B cell (primary cell): ENCODE data around the gene SKIC8. TPM values are rescaled to one million over a fixed set of nuclear protein-coding genes. Genes with fewer than 3 reads are reported as not detected.

Experiments
- ATAC-seq: fragments of 200-7000 bp; cut with Tn5 transposase; one replicate; pipeline ENCODE4 v1.10.0; 2021; ENCODE audit warnings: low read depth, mild to moderate bottlenecking, moderate number of reproducible peaks, moderate library complexity
- CTCF ChIA-PET: fragments of 350-600 bp; sonication (Branson Sonifier 250); formaldehyde crosslinking; loops from one replicate; lab custom pipeline; 2021; ENCODE audit warnings: antibody characterized with exemption, inconsistent platforms; lab: Charles Lee
- POLR2A ChIA-PET: fragments of 350-600 bp; sonication (Branson Sonifier 250); formaldehyde crosslinking; loops from one replicate; lab custom pipeline; 2021; ENCODE audit warnings: antibody characterized with exemption; lab: Charles Lee
- DNase-seq: peaks from one replicate; pipeline ENCODE4 v3.0.0; 2013
- H2AFZ ChIP-seq: 2 replicates; pipeline ENCODE4 v1.6.1; 2012; ENCODE audit warnings: mild to moderate bottlenecking, low read depth, low read length; ENCODE audit not compliant: insufficient read depth, poor library complexity, severe bottlenecking
- H3K27ac ChIP-seq, 2 donors: 1 replicate in 1 of 2; 2 replicates in 1 of 2; pipeline ENCODE4 v1.5.1; 2012 to 2013; ENCODE audit warnings: low read length in 2 of 2, mild to moderate bottlenecking in 2 of 2, moderate library complexity in 1 of 2
- H3K27me3 ChIP-seq, 4 experiments: fragments of 200-600 bp in 1 of 4; sonication (generic) in 1 of 4; replicated peaks in 1 of 4; 1 replicate in 2 of 4; 2 replicates in 2 of 4; pipeline versions ENCODE4 v1.6.1 to v1.7.0; 2013 to 2016; ENCODE audit warnings: low read length in 3 of 4, mild to moderate bottlenecking in 2 of 4, mixed read lengths in 1 of 4, moderate library complexity in 1 of 4; ENCODE audit not compliant: insufficient read depth in 4 of 4, control insufficient read depth in 3 of 4; ENCODE audit errors: control extremely low read depth in 1 of 4
- H3K36me3 ChIP-seq, 2 experiments: replicated peaks in 1 of 2; 1 replicate in 1 of 2; 2 replicates in 1 of 2; pipeline versions ENCODE4 v1.6.1 to v1.7.1; 2013; ENCODE audit warnings: low read length in 1 of 2; ENCODE audit not compliant: insufficient read depth in 2 of 2, control insufficient read depth in 1 of 2; ENCODE audit errors: control extremely low read depth in 1 of 2, extremely low read depth in 1 of 2
- H3K4me1 ChIP-seq, 2 donors: fragments of 200-600 bp in 1 of 2; sonication (generic) in 1 of 2; 1 replicate in 1 of 2; 2 replicates in 1 of 2; pipeline versions ENCODE4 v1.5.1 to v1.6.1; 2013 to 2017; ENCODE audit warnings: low read length in 2 of 2; ENCODE audit not compliant: control insufficient read depth in 2 of 2, insufficient read depth in 2 of 2
- H3K4me2 ChIP-seq: replicated peaks from 2 replicates; pipeline ENCODE3; 2012; ENCODE audit warnings: mild to moderate bottlenecking, low read depth, low read length; ENCODE audit not compliant: poor library complexity, severe bottlenecking
- H3K4me3 ChIP-seq, 5 experiments: fragments of 200-600 bp in 1 of 5; sonication (generic) in 1 of 5; 1 replicate in 3 of 5; 2 replicates in 2 of 5; pipeline versions ENCODE4 v1.5.1 to v1.7.0; 2011 to 2016; ENCODE audit warnings: low read length in 4 of 5, mild to moderate bottlenecking in 4 of 5, low read depth in 2 of 5, control low read depth in 1 of 5, moderate library complexity in 1 of 5; ENCODE audit not compliant: insufficient read depth in 1 of 5; ENCODE audit errors: control extremely low read depth in 1 of 5, extremely low read depth in 1 of 5
- H3K79me2 ChIP-seq: fragments of 200-600 bp; sonication (generic); one replicate; pipeline ENCODE4 v1.6.0; 2016; ENCODE audit warnings: low read length; ENCODE audit not compliant: control insufficient read depth, insufficient read depth
- H3K9ac ChIP-seq: fragments of 200-600 bp; sonication (generic); 2 replicates; pipeline ENCODE4 v1.6.1; 2017; ENCODE audit warnings: mild to moderate bottlenecking, low read length, moderate library complexity
- H3K9me3 ChIP-seq, 3 donors: one replicate each; pipeline versions ENCODE4 v1.6.1 to v1.7.1; 2013; ENCODE audit warnings: low read length in 2 of 3; ENCODE audit not compliant: control insufficient read depth in 2 of 3, insufficient read depth in 1 of 3; ENCODE audit errors: control extremely low read depth in 1 of 3
- H4K20me1 ChIP-seq: 2 replicates; pipeline ENCODE4 v1.6.0; 2012; ENCODE audit warnings: mild to moderate bottlenecking, low read length; ENCODE audit not compliant: insufficient read depth, control insufficient read depth, poor library complexity, severe bottlenecking
- H3K27ac Mint-ChIP-seq: one replicate; pipeline ENCODE4 v1.8.0; 2021; ENCODE audit warnings: mixed read lengths
- H3K27me3 Mint-ChIP-seq: one replicate; pipeline ENCODE4 v1.8.0; 2021; ENCODE audit warnings: mixed read lengths
- H3K4me1 Mint-ChIP-seq: one replicate; pipeline ENCODE4 v1.8.0; 2021; ENCODE audit warnings: mixed read lengths
- H3K4me3 Mint-ChIP-seq: one replicate; pipeline ENCODE4 v1.8.0; 2021; ENCODE audit warnings: mixed read lengths
- H3K9me3 Mint-ChIP-seq: one replicate; pipeline ENCODE4 v1.8.0; 2022; ENCODE audit warnings: mixed read lengths; ENCODE audit not compliant: insufficient read depth
- CTCF ChIP-seq: fragments of 200-600 bp; IDR thresholded peaks from one replicate; pipeline ENCODE4 v1.8.0; 2022; ENCODE audit warnings: antibody characterized with exemption, mild to moderate bottlenecking
- EZH2 ChIP-seq: IDR thresholded peaks from 2 replicates; pipeline ENCODE4 v1.6.1; 2012; ENCODE audit warnings: borderline replicate concordance, low read depth, mild to moderate bottlenecking, moderate library complexity, low read length; ENCODE audit not compliant: insufficient read depth, poor library complexity, severe bottlenecking
- WGBS: methylation state at CpG from one replicate; pipeline ENCODE4 v1.1.5; 2013; ENCODE audit warnings: missing lambda C conversion rate; ENCODE audit not compliant: insufficient coverage; 5-methylcytosine and 5-hydroxymethylcytosine counted together
- intact Hi-C: fragments of 100-400 bp; cut with micrococcal nuclease; formaldehyde crosslinking; loops from one replicate; pipeline ENCODE4 v1.10.0; 2022
- polyA plus RNA-seq: library from polyadenylated mRNA; depleted of rRNA; stranded (reverse); fragments of >200 nt; gene quantifications from 2 replicates; pipeline ENCODE4 v1.2.3, GENCODE V29; 2012
- total RNA-seq, 2 donors: library from RNA; stranded (reverse); fragments of 120-200 nt in 1 of 2; gene quantifications; 1 replicate in 1 of 2; 2 replicates in 1 of 2; pipeline versions ENCODE4 v1.2.3 to v1.2.4, GENCODE V29; 2013 to 2022

SKIC8 gene
- total and polyA plus RNA-seq, 2 donors (not counting 1 experiment from before 2014, with no cell fraction given): 31.9 to 40.2 TPM

GRCh38 chr15:78347586-78348543, 48.5 kb upstream of the SKIC8 start:
- H3K36me3 ChIP-seq: no peaks in the 10 kb centered on the region
- no peak for TF ChIP-seq EZH2
- Mint-ChIP-seq H3K27ac (no peak overlapping the region), H3K27me3 (peaks cover 27% of the 10 kb centered on the region), H3K4me3 (no peak overlapping the region), H3K4me1 (no peaks in the 10 kb centered on the region), H3K9me3 (no peaks in the 10 kb centered on the region)
- H3K4me1 ChIP-seq: no peaks in the 10 kb centered on the region
- no peaks in the 10 kb centered on the region for H3K79me2 ChIP-seq
- H4K20me1 ChIP-seq: no peaks in the 10 kb centered on the region
- H2AFZ ChIP-seq: no peak overlapping the region
- no peak overlapping the region for H3K27ac ChIP-seq
- WGBS: 91% methylated on average over 11 of the region's 17 CpGs
- H3K4me3 ChIP-seq: no peak overlapping the region
- no peaks in the 10 kb centered on the region for H3K9me3 ChIP-seq
- ChIA-PET CTCF (no interaction called here), POLR2A (no interaction called here)
- no peak overlapping the region for H3K9ac ChIP-seq
- no peak for DNase-seq
- peaks cover 0 to 3% (median 0%) of the 10 kb centered on the region in 4 experiments for H3K27me3 ChIP-seq
- intact Hi-C loops: no loop called here
- H3K4me2 ChIP-seq: no peak overlapping the region
- no peak for ATAC-seq

GRCh38 chr15:78345396-78346125, 46.2 kb upstream of the SKIC8 start:
- H3K27me3 ChIP-seq: peaks cover 0 to 13% (median 8%) of the 10 kb centered on the region in 4 experiments
- no peak overlapping the region for H3K4me2 ChIP-seq
- H4K20me1 ChIP-seq: no peaks in the 10 kb centered on the region
- no peaks in the 10 kb centered on the region for H3K9me3 ChIP-seq
- intact Hi-C loops: no loop called here
- peaks cover 2 to 3% of the 10 kb centered on the region in 2 donors for H3K4me1 ChIP-seq
- Mint-ChIP-seq H3K27me3 (peaks cover 39% of the 10 kb centered on the region), H3K27ac (no peak overlapping the region), H3K4me3 (no peak overlapping the region), H3K9me3 (no peaks in the 10 kb centered on the region), H3K4me1 (peaks cover 1% of the 10 kb centered on the region)
- no peaks in the 10 kb centered on the region for H3K79me2 ChIP-seq
- CTCF ChIA-PET: interaction anchor here (1.3 kb wide), 1 partner anchor 77 kb away, joined by 3 read pairs; no protein-coding TSS in a partner anchor
- WGBS: 99% methylated on average over 5 of the region's 9 CpGs
- DNase-seq (no peak), ATAC-seq (no peak)
- H3K27ac ChIP-seq: no peak overlapping the region
- TF ChIP-seq CTCF: no peak
- TF ChIP-seq EZH2: no peak
- no peak overlapping the region for H3K4me3 ChIP-seq
- H3K36me3 ChIP-seq: no peaks in the 10 kb centered on the region
- no peak overlapping the region for H3K9ac ChIP-seq
- no peak overlapping the region for H2AFZ ChIP-seq
- POLR2A ChIA-PET: no interaction called here
